Measurements from ENCODE around the gene CENPP. TPM values are rescaled to one million over a fixed set of nuclear protein-coding genes. Genes with fewer than 3 reads are reported as not detected.

CENPP gene
- total RNA-seq, 4 donors from 2014 or later, result 1.5 to 11.6 (median 5.5) TPM

DNA sequence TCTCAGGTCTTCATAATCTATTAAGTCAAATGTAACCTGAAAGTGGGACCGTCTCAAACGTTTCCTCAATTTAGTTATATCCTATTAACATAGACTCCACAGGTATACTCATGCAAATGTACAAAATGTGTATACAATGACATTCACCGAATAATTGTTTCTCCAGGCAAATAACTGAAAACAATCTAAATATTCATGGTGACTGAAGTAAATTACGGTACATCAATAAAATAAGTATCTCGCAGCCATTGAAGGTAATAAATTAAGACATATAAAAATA lies 32.7 kb upstream of the CENPP start:
- DNase-seq, result no peak
- WGBS, 2 donors, result 2% methylated on average over 5 of the region's 5 CpGs
- TF ChIP-seq POLR2A (IDR thresholded peaks at IDR 0.05) (no peak), CTCF (IDR thresholded peaks at IDR 0.05) (no peak)
- Histone ChIP-seq H3K27ac (peak overlapping the region in 2 of 3 donors; percentile 0 to 32), H3K27me3 (no peaks in the 10 kb centered on the region), H3K4me3 (replicated peaks in 1 of 3) (peak overlapping the region; percentile 32 to 60 (median 48)), H3K9me3 (no peaks in the 10 kb centered on the region), H3K4me1 (peaks cover 13 to 16% of the 10 kb centered on the region in 2 donors), H3K36me3 (peaks cover 6 to 11% of the 10 kb centered on the region in 2 donors)
- intact Hi-C loops (cut with DNase I), result no loop called here

GRCh38 chr9:92293452-92294296 lies 32.1 kb upstream of the CENPP start, which contains the start of gene IARS1:
Gene IARS1 (minus strand): TSS chr9:92293697. CDS start chr9:92289419, 4,278 bp downstream.
- 1% methylated on average over 28 to 61 of the region's 63 CpGs for WGBS, 2 donors
- peak; percentile 97 to 98 for DNase-seq
- peak within 1 kb of the TSS in 2 of 3 donors; percentile 33 to 46 for H3K27ac ChIP-seq
- H3K27me3 ChIP-seq, result no peaks in the 10 kb centered on the region
- no peaks in the 10 kb centered on the region for H3K9me3 ChIP-seq
- H3K4me3 ChIP-seq (replicated peaks in 1 of 3), result peak within 1 kb of the TSS; percentile 32 to 60 (median 48)
- H3K4me1 ChIP-seq, result peaks cover 13 to 16% of the 10 kb centered on the region in 2 donors
- peaks cover 12 to 18% of the 10 kb centered on the region in 2 donors for H3K36me3 ChIP-seq
- intact Hi-C loops (cut with DNase I), result no loop called here
- TF ChIP-seq POLR2A (IDR thresholded peaks at IDR 0.05), result peak in 1 of 2 donors; percentile 73
- peak in 1 of 6 experiments; percentile 20 for TF ChIP-seq CTCF (IDR thresholded peaks at IDR 0.05)

GRCh38 chr9:92294297-92294676 lies 31.5 kb upstream of the CENPP start:
- H3K9me3 ChIP-seq, result no peaks in the 10 kb centered on the region
- peak overlapping the region in 2 of 3 donors; percentile 33 to 46 for H3K27ac ChIP-seq
- peak overlapping the region in 2 of 3 donors; percentile 26 to 48 for H3K4me3 ChIP-seq (replicated peaks in 1 of 3)
- H3K4me1 ChIP-seq, result peaks cover 13 to 16% of the 10 kb centered on the region in 2 donors
- intact Hi-C loops (cut with DNase I), result no loop called here
- WGBS, 2 donors, result 13 to 20% methylated on average over 13 of the region's 13 CpGs
- H3K27me3 ChIP-seq, result no peaks in the 10 kb centered on the region
- H3K36me3 ChIP-seq, result peaks cover 18 to 20% of the 10 kb centered on the region in 2 donors
- TF ChIP-seq CTCF (IDR thresholded peaks at IDR 0.05) (no peak), POLR2A (IDR thresholded peaks at IDR 0.05) (no peak)
- DNase-seq, result peak; percentile 36 to 53

DNA sequence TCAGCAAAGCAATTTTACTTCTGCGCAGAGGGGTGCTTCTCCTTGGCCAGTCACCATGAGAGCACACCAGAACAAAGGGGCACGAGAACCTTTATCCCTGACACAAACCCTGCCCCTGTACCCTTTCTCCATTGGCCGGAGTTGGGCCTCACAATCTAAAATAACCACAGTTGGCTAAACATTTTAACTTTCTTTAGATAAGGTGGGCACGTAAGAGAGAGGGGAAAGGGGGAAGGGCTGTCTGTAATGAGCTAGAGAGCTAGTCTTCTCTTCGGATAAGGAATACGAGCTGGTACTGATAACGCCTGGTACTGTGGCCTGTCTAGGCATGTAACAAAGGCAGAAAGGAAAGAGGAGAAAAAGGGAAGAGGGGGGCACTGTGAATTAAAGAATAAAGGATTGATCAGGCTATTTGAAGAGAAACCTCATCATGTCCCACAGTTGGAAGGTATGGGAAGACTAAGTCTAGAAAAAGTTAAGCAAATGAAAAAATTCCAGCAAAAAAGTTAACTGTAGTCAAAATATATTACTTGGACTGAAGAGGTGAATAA lies 30.4 kb upstream of the CENPP start:
- H3K9me3 ChIP-seq, result no peaks in the 10 kb centered on the region
- H3K4me3 ChIP-seq (replicated peaks in 1 of 3), result no peak overlapping the region
- peaks cover 13 to 16% of the 10 kb centered on the region in 2 donors for H3K4me1 ChIP-seq
- 88 to 92% methylated on average over 7 of the region's 7 CpGs for WGBS, 2 donors
- peaks cover 25 to 29% of the 10 kb centered on the region in 2 donors for H3K36me3 ChIP-seq
- intact Hi-C loops (cut with DNase I), result no loop called here
- no peak for DNase-seq
- no peak overlapping the region for H3K27ac ChIP-seq
- H3K27me3 ChIP-seq, result no peaks in the 10 kb centered on the region
- no peak for TF ChIP-seq CTCF (IDR thresholded peaks at IDR 0.05)
- no peak for TF ChIP-seq POLR2A (IDR thresholded peaks at IDR 0.05)

- TF ChIP-seq CTCF (IDR thresholded peaks at IDR 0.05) (no peak), POLR2A (IDR thresholded peaks at IDR 0.05) (no peak)
- Histone ChIP-seq H3K36me3 (peaks cover 30 to 34% of the 10 kb centered on the region in 2 donors), H3K27ac (no peak overlapping the region), H3K9me3 (no peaks in the 10 kb centered on the region), H3K4me3 (replicated peaks in 1 of 3) (no peak overlapping the region), H3K4me1 (peaks cover 13 to 16% of the 10 kb centered on the region in 2 donors), H3K27me3 (no peaks in the 10 kb centered on the region)
- intact Hi-C loops (cut with DNase I), result no loop called here
- 82% methylated on average over 4 of the region's 4 CpGs for WGBS, 2 donors
- no peak for DNase-seq
Measured at GRCh38 chr9:92295827-92296258, 29.9 kb upstream of the CENPP start.

Data from thyroid gland (tissue), 4 donors.